GM12878 (cell line): ENCODE measurements around the gene ARL5A. TPM values are rescaled to one million over a fixed set of nuclear protein-coding genes. Genes with fewer than 3 reads are reported as not detected.

Experiments used
- ATAC-seq: fragments of 200-7000 bp; cut with Tn5 transposase; 3 replicates; pipeline ENCODE4 v1.9.1; 2020; ENCODE audit warnings: mild to moderate bottlenecking, moderate library complexity
- BruUV-seq: library from RNA; stranded (reverse); fragments of 400-500 nt; replicated peaks from 2 replicates; lab custom pipeline; 2021; lab: Mats Ljungman, UMichigan
- CTCF ChIA-PET: fragments of 300-600 bp; sonication (Branson Sonifier 250); formaldehyde crosslinking; extraction: SDS; loops from one replicate; lab custom pipeline; 2021; ENCODE audit warnings: inconsistent platforms; lab: Yijun Ruan, JAX
- POLR2A ChIA-PET: fragments of 350-600 bp; formaldehyde crosslinking; extraction: SDS; loops from one replicate; lab custom pipeline; 2021; ENCODE audit warnings: inconsistent platforms; lab: Charles Lee
- RAD21 ChIA-PET: fragments of 300-600 bp; sonication (Branson Sonifier 250); formaldehyde crosslinking; loops from one replicate; lab custom pipeline; 2023; ENCODE audit warnings: antibody characterized with exemption; ENCODE audit not compliant: unreplicated experiment; lab: Charles Lee
- SMC1A ChIA-PET: fragments of 300-600 bp; sonication (Branson Sonifier 250); formaldehyde crosslinking; loops from one replicate; lab custom pipeline; 2023; ENCODE audit not compliant: unreplicated experiment, uncharacterized antibody; lab: Charles Lee
- DNase-seq: peaks from one replicate; pipeline ENCODE4 v3.0.0-alpha.2; 2011; ENCODE audit warnings: low read depth, low spot score
- FAIRE-seq: peaks from 3 replicates; lab custom pipeline; 2011; peaks lifted over from hg19 to GRCh38; lab: Jason Lieb, UNC
- H2AFZ ChIP-seq: 2 replicates; pipeline ENCODE4 v1.6.0; 2011; ENCODE audit warnings: low read depth, low read length, control low read depth; ENCODE audit not compliant: control insufficient read depth
- H3K27ac ChIP-seq: 2 replicates; pipeline ENCODE4 v1.5.1; 2011; ENCODE audit warnings: control low read depth; ENCODE audit not compliant: control insufficient read depth, insufficient read depth
- H3K27me3 ChIP-seq, 2 experiments: replicated peaks in 1 of 2; 2 replicates each; pipeline versions ENCODE4 v1.6.0 to v1.6.1; 2011; ENCODE audit warnings: low read length in 1 of 2; ENCODE audit not compliant: control insufficient read depth in 2 of 2, insufficient read depth in 2 of 2
- H3K36me3 ChIP-seq, 2 experiments: 2 replicates each; pipeline ENCODE4 v1.5.1; 2011; ENCODE audit warnings: low read length in 1 of 2; ENCODE audit not compliant: control insufficient read depth in 2 of 2, insufficient read depth in 2 of 2
- H3K4me1 ChIP-seq: 2 replicates; pipeline ENCODE4 v1.6.1; 2011; ENCODE audit warnings: mild to moderate bottlenecking, low read length, moderate library complexity, mixed read lengths; ENCODE audit not compliant: control insufficient read depth, insufficient read depth
- H3K4me2 ChIP-seq: 2 replicates; pipeline ENCODE4 v1.6.0; 2011; ENCODE audit warnings: control low read depth; ENCODE audit not compliant: control insufficient read depth, insufficient read depth
- H3K4me3 ChIP-seq: fragments of 200-600 bp; sonication (generic); 2 replicates; pipeline ENCODE4 v1.5.1; 2016
- H3K79me2 ChIP-seq: 2 replicates; pipeline ENCODE4 v1.6.0; 2011; ENCODE audit warnings: low read length; ENCODE audit not compliant: control insufficient read depth, insufficient read depth
- H3K9ac ChIP-seq: 2 replicates; pipeline ENCODE4 v1.8.0; 2011; ENCODE audit warnings: low read length, control low read depth, mixed read lengths; ENCODE audit not compliant: control insufficient read depth, insufficient read depth
- H3K9me3 ChIP-seq: replicated peaks from 3 replicates; pipeline ENCODE4 v1.5.1; 2011; ENCODE audit warnings: mild to moderate bottlenecking, low read length; ENCODE audit not compliant: control insufficient read depth, insufficient read depth
- H4K20me1 ChIP-seq: 2 replicates; pipeline ENCODE4 v1.6.0; 2011; ENCODE audit not compliant: control insufficient read depth, insufficient read depth
- BRCA1 ChIP-seq: IDR thresholded peaks from 2 replicates; pipeline ENCODE4 v1.6.1; 2011; ENCODE audit warnings: low read depth, low read length, improper control_type of control experiment
- CHD4 ChIP-seq: fragments of 200-600 bp; sonication (generic); IDR thresholded peaks from 2 replicates; pipeline ENCODE4 v1.6.1; 2016; ENCODE audit warnings: mild to moderate bottlenecking
- ETV6 ChIP-seq, 2 experiments: fragments of 450-650 bp in 1 of 2; IDR thresholded peaks in 1 of 2; conservative IDR thresholded peaks in 1 of 2; 2 replicates each; pipeline ENCODE4 v1.6.1; 2014; ENCODE audit warnings: antibody characterized with exemption in 1 of 2, borderline replicate concordance in 1 of 2, low read depth in 1 of 2, mild to moderate bottlenecking in 1 of 2, moderate library complexity in 1 of 2
- GATAD2B ChIP-seq: fragments of 450-650 bp; conservative IDR thresholded peaks from 2 replicates; pipeline ENCODE4 v1.6.1; 2017; ENCODE audit warnings: low read depth, mild to moderate bottlenecking, moderate library complexity
- KLF5 ChIP-seq: fragments of 450-650 bp; IDR thresholded peaks from 2 replicates; pipeline ENCODE4 v1.6.1; 2014; ENCODE audit warnings: mild to moderate bottlenecking; ENCODE audit not compliant: partially characterized antibody
- NR2C2 ChIP-seq: IDR thresholded peaks from 2 replicates; pipeline ENCODE4 v1.6.1; 2011; ENCODE audit warnings: borderline replicate concordance, low read depth; ENCODE audit not compliant: control insufficient read depth, insufficient read length
- POLR2AphosphoS2 ChIP-seq: IDR thresholded peaks from 2 replicates; pipeline ENCODE4 v1.6.1; 2011; ENCODE audit warnings: low read depth, mild to moderate bottlenecking, low read length, improper control_type of control experiment, moderate library complexity
- RB1 ChIP-seq: fragments of 450-650 bp; formaldehyde crosslinking; IDR thresholded peaks from 2 replicates; pipeline ENCODE4 v1.6.1; 2017; ENCODE audit warnings: mild to moderate bottlenecking, borderline replicate concordance
- REST ChIP-seq: IDR thresholded peaks from 2 replicates; pipeline ENCODE4 v1.6.1; 2012; ENCODE audit warnings: mild to moderate bottlenecking, low read depth, low read length
- SMAD1 ChIP-seq: fragments of 450-650 bp; IDR thresholded peaks from 2 replicates; pipeline ENCODE4 v1.6.1; 2018; ENCODE audit warnings: mild to moderate bottlenecking, low read depth; ENCODE audit not compliant: partially characterized antibody
- STAT1 ChIP-seq: fragments of 450-650 bp; conservative IDR thresholded peaks from 2 replicates; pipeline ENCODE4 v1.6.1; 2014; ENCODE audit warnings: antibody characterized with exemption, mild to moderate bottlenecking
- SUZ12 ChIP-seq: fragments of 200-600 bp; sonication (generic); IDR thresholded peaks from one replicate; pipeline ENCODE4 v1.6.1; 2018; ENCODE audit warnings: antibody characterized with exemption, mild to moderate bottlenecking; ENCODE audit not compliant: unreplicated experiment
- TAF1 ChIP-seq: IDR thresholded peaks from 2 replicates; pipeline ENCODE4 v1.6.1; 2011; ENCODE audit warnings: mild to moderate bottlenecking, low read depth, low read length, borderline replicate concordance
- YY1 ChIP-seq: IDR thresholded peaks from 2 replicates; pipeline ENCODE4 v1.6.1; 2011; ENCODE audit warnings: low read depth, mild to moderate bottlenecking, low read length
- ZZZ3 ChIP-seq: IDR thresholded peaks from 2 replicates; pipeline ENCODE4 v1.6.1; 2011; ENCODE audit warnings: low read depth; ENCODE audit not compliant: control insufficient read depth, insufficient read length
- in situ Hi-C: fragments of 300-500 bp; cut with MboI; formaldehyde crosslinking; loops from 9 replicates; pipeline ENCODE4 v1.14.3; 2018; ENCODE audit warnings: mixed read lengths
- intact Hi-C: fragments of 100-400 bp; cut with micrococcal nuclease; formaldehyde crosslinking; loops from one replicate; pipeline ENCODE4 v1.14.2; 2022; ENCODE audit not compliant: unreplicated experiment
- polyA plus RNA-seq, 11 experiments: library from polyadenylated mRNA; depleted of rRNA in 4 of 11; unstranded in 6 of 11; stranded (reverse) in 5 of 11; fragments of >200 nt; fragmentation: Nextera tagmentation in 4 of 11; fragmentation: Illumina TruSeq in 1 of 11; extraction: Ambion mirVana in 4 of 11; extraction: Trizol in 1 of 11; gene quantifications; 1 replicate in 1 of 11; 2 replicates in 10 of 11; pipeline versions ENCODE4 v1.2.1 to v1.2.3, GENCODE V29; 2011 to 2016; ENCODE audit warnings: inconsistent platforms in 2 of 11, missing spikeins in 2 of 11, low read depth in 1 of 11
- total RNA-seq, 4 experiments: library from RNA; depleted of rRNA in 3 of 4; stranded (reverse); fragments of >200 nt in 3 of 4; fragmentation: Illumina TruSeq in 1 of 4; extraction: Trizol in 1 of 4; gene quantifications; 2 replicates each; pipeline versions ENCODE4 v1.2.1 to v1.2.3, GENCODE V29; 2013 to 2021
- TF ChIP-seq, protein P1 (sequence below): fragments of 450-650 bp; IDR thresholded peaks from 2 replicates; pipeline ENCODE4 v1.6.1; 2018; ENCODE audit warnings: borderline replicate concordance, mild to moderate bottlenecking; ENCODE audit not compliant: partially characterized antibody
- TF ChIP-seq, protein P2 (sequence below): IDR thresholded peaks from 2 replicates; pipeline ENCODE4 v1.6.1; 2012; ENCODE audit warnings: low read depth, low read length, improper control_type of control experiment

Gene ARL5A
- total and polyA plus RNA-seq, 10 of the 15 experiments (the other 5 are each of a cell fraction or from before 2014, with no cell fraction given), result 9.4 to 52.9 (median 32.0) TPM

GRCh38 chr2:151780938-151781337, 47.3 kb downstream of the ARL5A start:
- Histone ChIP-seq H3K9me3 (no peaks in the 10 kb centered on the region), H3K4me3 (no peak overlapping the region), H3K4me2 (no peak overlapping the region), H2AFZ (no peak overlapping the region), H3K79me2 (no peaks in the 10 kb centered on the region), H3K27ac (no peak overlapping the region), H3K36me3 (peaks cover 0 to 3% of the 10 kb centered on the region in 2 experiments; a peak in 1 of 4 replicates), H3K4me1 (no peaks in the 10 kb centered on the region), H3K27me3 (no peaks in the 10 kb centered on the region), H3K9ac (no peak overlapping the region), H4K20me1 (no peaks in the 10 kb centered on the region)
- SMC1A ChIA-PET, result no interaction called here
- BruUV-seq, result no TSS peak
- CTCF ChIA-PET, result no interaction called here
- in situ Hi-C loops, result no loop called here
- DNase-seq, result no peak
- TF ChIP-seq CHD4, result no peak
- no peak for TF ChIP-seq TAF1
- TF ChIP-seq, protein P1, sequence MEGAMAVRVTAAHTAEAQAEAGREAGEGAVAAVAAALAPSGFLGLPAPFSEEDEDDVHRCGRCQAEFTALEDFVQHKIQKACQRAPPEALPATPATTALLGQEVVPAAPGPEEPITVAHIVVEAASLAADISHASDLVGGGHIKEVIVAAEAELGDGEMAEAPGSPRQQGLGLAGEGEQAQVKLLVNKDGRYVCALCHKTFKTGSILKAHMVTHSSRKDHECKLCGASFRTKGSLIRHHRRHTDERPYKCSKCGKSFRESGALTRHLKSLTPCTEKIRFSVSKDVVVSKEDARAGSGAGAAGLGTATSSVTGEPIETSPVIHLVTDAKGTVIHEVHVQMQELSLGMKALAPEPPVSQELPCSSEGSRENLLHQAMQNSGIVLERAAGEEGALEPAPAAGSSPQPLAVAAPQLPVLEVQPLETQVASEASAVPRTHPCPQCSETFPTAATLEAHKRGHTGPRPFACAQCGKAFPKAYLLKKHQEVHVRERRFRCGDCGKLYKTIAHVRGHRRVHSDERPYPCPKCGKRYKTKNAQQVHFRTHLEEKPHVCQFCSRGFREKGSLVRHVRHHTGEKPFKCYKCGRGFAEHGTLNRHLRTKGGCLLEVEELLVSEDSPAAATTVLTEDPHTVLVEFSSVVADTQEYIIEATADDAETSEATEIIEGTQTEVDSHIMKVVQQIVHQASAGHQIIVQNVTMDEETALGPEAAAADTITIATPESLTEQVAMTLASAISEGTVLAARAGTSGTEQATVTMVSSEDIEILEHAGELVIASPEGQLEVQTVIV, result no peak
- no peak for TF ChIP-seq GATAD2B
- TF ChIP-seq YY1, result no peak
- TF ChIP-seq ETV6 (conservative IDR thresholded peaks at IDR 0.05 in 1 of 2, IDR thresholded peaks at IDR 0.05 in 1 of 2; ENCODE audit: borderline replicate concordance in 1 of 2, low read depth in 1 of 2), result no peak
- TF ChIP-seq RB1, result no peak
- no peak for TF ChIP-seq REST
- TF ChIP-seq, protein P2, sequence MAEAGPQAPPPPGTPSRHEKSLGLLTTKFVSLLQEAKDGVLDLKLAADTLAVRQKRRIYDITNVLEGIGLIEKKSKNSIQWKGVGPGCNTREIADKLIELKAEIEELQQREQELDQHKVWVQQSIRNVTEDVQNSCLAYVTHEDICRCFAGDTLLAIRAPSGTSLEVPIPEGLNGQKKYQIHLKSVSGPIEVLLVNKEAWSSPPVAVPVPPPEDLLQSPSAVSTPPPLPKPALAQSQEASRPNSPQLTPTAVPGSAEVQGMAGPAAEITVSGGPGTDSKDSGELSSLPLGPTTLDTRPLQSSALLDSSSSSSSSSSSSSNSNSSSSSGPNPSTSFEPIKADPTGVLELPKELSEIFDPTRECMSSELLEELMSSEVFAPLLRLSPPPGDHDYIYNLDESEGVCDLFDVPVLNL, result no peak
- TF ChIP-seq KLF5, result no peak
- TF ChIP-seq ZZZ3, result no peak
- no peak for TF ChIP-seq NR2C2
- no peak for TF ChIP-seq BRCA1
- TF ChIP-seq POLR2AphosphoS2, result no peak
- no peak for TF ChIP-seq STAT1
- no peak for TF ChIP-seq SMAD1
- no peak for TF ChIP-seq SUZ12
- RAD21 ChIA-PET, result no interaction called here
- FAIRE-seq, result no peak
- ATAC-seq, result no peak
- intact Hi-C loops, result no loop called here
- POLR2A ChIA-PET, result no interaction called here
